DOHH2 (cell line): ENCODE results near the gene SPANXC.

Experiments used
- EZH2phosphoT487 ChIP-seq: fragments of 200-600 bp; sonication (generic); IDR thresholded peaks from 2 replicates; pipeline ENCODE4 v1.6.1; 2017; ENCODE audit warnings: borderline replicate concordance, mild to moderate bottlenecking, antibody characterized with exemption, low read length, moderate library complexity, mixed read lengths
- TF ChIP-seq, protein P1 (sequence below): fragments of 200-600 bp; sonication (generic); IDR thresholded peaks from one replicate; pipeline ENCODE4 v1.5.1; 2014; ENCODE audit warnings: antibody characterized with exemption, mild to moderate bottlenecking, low read depth, low read length; ENCODE audit not compliant: poor library complexity, severe bottlenecking

DNA sequence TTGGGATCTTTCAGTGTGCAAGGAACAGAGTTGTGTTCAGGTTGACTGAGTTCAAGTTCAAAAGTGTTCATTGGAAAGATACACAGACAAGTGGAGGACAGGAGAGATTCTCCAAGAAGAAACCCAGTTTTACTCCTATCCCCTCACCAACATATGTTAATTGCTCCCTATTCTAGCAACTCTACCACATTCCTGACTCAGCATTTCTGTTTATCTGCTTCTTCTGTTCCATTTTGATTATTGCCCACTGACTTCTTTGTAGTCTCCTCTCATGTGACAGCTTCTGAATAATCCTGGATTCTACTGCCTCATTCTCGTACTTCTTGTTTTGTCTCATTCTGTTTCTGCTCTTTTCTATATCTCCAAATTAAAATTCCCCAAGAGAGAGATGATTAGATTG is 15.8 kb upstream of the SPANXC start:
- TF ChIP-seq, protein P1, sequence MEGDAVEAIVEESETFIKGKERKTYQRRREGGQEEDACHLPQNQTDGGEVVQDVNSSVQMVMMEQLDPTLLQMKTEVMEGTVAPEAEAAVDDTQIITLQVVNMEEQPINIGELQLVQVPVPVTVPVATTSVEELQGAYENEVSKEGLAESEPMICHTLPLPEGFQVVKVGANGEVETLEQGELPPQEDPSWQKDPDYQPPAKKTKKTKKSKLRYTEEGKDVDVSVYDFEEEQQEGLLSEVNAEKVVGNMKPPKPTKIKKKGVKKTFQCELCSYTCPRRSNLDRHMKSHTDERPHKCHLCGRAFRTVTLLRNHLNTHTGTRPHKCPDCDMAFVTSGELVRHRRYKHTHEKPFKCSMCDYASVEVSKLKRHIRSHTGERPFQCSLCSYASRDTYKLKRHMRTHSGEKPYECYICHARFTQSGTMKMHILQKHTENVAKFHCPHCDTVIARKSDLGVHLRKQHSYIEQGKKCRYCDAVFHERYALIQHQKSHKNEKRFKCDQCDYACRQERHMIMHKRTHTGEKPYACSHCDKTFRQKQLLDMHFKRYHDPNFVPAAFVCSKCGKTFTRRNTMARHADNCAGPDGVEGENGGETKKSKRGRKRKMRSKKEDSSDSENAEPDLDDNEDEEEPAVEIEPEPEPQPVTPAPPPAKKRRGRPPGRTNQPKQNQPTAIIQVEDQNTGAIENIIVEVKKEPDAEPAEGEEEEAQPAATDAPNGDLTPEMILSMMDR = no peak
- TF ChIP-seq EZH2phosphoT487 = no peak
